ENCODE results near the gene XNDC1N. TPM values are rescaled to one million over a fixed set of nuclear protein-coding genes. Genes with fewer than 3 reads are reported as not detected.

Gene XNDC1N
- total RNA-seq, 3 donors from 2014 or later, result 11.7 to 18.0 (median 12.7) TPM

DNA sequence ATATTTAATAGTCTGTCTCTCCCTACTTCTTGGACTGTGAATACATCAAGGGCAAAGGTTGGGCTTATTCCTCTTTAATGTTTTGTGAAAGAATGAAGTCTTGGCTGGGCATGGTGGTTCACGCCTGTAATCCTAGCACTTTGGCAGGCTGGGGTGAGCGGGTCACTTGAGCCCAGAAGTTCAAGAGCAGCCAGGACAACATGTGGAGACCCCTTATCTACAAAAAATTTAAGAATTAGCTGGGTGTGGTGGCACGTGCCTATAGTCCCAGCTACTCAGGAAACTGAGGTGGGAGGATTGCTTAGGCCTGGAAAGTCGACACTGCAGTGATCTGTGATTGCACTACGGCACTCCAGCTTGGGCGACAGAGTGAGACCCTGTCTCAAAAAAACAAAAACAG lies 20.6 kb upstream of the XNDC1N start:
- no peaks in the 10 kb centered on the region for H3K36me3 ChIP-seq (ENCODE audit: low read depth)
- H3K4me1 ChIP-seq (ENCODE audit: low read depth), result peaks cover 16% of the 10 kb centered on the region
- intact Hi-C loops (cut with DNase I, micrococcal nuclease), result no loop called here
- TF ChIP-seq, protein P1, sequence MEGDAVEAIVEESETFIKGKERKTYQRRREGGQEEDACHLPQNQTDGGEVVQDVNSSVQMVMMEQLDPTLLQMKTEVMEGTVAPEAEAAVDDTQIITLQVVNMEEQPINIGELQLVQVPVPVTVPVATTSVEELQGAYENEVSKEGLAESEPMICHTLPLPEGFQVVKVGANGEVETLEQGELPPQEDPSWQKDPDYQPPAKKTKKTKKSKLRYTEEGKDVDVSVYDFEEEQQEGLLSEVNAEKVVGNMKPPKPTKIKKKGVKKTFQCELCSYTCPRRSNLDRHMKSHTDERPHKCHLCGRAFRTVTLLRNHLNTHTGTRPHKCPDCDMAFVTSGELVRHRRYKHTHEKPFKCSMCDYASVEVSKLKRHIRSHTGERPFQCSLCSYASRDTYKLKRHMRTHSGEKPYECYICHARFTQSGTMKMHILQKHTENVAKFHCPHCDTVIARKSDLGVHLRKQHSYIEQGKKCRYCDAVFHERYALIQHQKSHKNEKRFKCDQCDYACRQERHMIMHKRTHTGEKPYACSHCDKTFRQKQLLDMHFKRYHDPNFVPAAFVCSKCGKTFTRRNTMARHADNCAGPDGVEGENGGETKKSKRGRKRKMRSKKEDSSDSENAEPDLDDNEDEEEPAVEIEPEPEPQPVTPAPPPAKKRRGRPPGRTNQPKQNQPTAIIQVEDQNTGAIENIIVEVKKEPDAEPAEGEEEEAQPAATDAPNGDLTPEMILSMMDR (IDR thresholded peaks at IDR 0.05), result no peak
- H3K4me3 ChIP-seq, result no peak overlapping the region
- no peak for ATAC-seq
- no peak for DNase-seq
- no peaks in the 10 kb centered on the region for H3K9me3 ChIP-seq

DNA sequence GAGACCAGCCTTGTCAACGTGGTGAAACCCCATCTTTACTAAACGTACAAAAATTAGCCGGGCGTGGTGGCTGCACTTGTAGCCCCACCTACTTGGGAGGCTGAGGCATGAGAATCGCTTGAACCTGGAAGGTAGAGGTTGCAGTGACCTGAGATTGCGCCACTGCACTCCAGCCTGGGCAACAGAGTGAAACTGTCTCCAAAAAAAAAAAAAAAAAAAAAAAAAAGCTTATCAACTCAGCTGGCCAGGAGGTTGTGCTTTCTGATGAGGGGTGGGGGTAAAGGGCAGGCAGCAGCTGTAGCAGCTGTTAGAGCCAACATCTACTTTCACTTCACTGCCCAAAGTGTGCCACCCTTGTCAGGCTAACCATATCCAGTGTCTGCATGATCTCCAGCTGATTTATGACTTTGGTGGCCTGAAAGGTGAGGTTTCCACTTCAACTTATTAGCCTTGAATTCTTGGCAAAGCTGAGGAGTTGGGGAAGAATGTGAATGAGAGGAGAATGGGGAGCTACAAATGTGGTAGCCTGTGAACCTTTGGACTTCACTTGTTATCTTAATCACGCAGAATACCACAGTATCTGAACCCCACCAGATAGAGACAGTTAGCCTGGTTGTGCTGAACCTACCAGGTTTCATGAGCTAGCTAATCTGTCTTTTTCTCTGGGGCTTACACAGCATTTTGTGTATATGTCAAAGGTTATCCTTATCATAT lies 20.1 kb upstream of the XNDC1N start:
- intact Hi-C loops (cut with DNase I, micrococcal nuclease), result no loop called here
- no peaks in the 10 kb centered on the region for H3K9me3 ChIP-seq
- H3K4me3 ChIP-seq, result no peak overlapping the region
- H3K36me3 ChIP-seq (ENCODE audit: low read depth), result no peaks in the 10 kb centered on the region
- peak in 2 of 3 donors; percentile 19 to 30 for DNase-seq
- H3K4me1 ChIP-seq (ENCODE audit: low read depth), result peaks cover 16% of the 10 kb centered on the region
- TF ChIP-seq, protein P1 (IDR thresholded peaks at IDR 0.05), result no peak
- ATAC-seq, result peak; percentile 86

DNA sequence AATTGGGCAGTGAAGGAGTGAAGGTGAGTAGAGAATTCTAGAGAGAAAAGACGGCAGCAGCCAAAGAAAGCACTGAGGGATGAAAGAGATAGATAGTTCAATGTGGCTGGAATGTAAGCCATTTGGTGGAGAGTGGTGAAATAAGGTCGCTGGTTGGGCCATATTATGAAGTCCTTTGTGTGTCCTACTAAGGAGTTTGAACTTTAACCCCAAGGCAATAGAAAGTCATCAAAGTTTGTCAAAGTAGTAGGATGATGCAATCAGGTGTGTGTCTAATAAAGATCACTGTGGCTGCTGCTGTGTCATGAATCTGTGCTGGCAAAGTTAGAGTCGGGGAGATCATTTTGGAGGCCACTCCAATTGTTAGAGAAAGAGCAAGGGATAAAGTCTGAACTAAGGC lies 19.1 kb upstream of the XNDC1N start:
- H3K4me3 ChIP-seq, result no peak overlapping the region
- ATAC-seq (peak; percentile 84), DNase-seq (no peak)
- H3K4me1 ChIP-seq (ENCODE audit: low read depth), result peaks cover 16% of the 10 kb centered on the region
- intact Hi-C loops (cut with DNase I, micrococcal nuclease), result no loop called here
- no peaks in the 10 kb centered on the region for H3K9me3 ChIP-seq
- H3K36me3 ChIP-seq (ENCODE audit: low read depth), result no peaks in the 10 kb centered on the region
- TF ChIP-seq, protein P1 (IDR thresholded peaks at IDR 0.05), result no peak

DNA sequence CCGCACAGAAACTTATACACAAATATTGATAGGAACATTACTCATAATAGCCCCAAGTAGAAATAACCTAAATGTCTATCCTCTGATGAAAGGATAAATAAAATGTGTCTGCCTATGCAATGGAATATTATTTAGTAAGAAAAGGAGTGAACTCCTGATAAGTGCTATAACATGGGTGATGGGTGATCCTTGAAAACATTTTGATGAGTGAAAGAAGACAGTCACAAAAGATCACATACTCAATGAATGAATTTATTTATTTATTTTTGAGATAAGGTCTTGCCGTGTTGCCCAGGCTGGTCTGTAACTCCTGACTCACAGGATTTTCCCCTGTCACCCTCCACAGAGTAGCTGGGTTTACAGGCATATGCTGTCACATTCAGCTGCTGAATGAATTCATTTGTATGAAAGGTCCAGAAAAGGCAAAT lies 17.8 kb upstream of the XNDC1N start:
- no peak overlapping the region for H3K4me3 ChIP-seq
- H3K36me3 ChIP-seq (ENCODE audit: low read depth), result no peaks in the 10 kb centered on the region
- ATAC-seq (no peak), DNase-seq (no peak)
- TF ChIP-seq, protein P1 (IDR thresholded peaks at IDR 0.05), result no peak
- H3K4me1 ChIP-seq (ENCODE audit: low read depth), result peaks cover 16% of the 10 kb centered on the region
- H3K9me3 ChIP-seq, result no peaks in the 10 kb centered on the region
- intact Hi-C loops (cut with DNase I, micrococcal nuclease), result no loop called here

DNA sequence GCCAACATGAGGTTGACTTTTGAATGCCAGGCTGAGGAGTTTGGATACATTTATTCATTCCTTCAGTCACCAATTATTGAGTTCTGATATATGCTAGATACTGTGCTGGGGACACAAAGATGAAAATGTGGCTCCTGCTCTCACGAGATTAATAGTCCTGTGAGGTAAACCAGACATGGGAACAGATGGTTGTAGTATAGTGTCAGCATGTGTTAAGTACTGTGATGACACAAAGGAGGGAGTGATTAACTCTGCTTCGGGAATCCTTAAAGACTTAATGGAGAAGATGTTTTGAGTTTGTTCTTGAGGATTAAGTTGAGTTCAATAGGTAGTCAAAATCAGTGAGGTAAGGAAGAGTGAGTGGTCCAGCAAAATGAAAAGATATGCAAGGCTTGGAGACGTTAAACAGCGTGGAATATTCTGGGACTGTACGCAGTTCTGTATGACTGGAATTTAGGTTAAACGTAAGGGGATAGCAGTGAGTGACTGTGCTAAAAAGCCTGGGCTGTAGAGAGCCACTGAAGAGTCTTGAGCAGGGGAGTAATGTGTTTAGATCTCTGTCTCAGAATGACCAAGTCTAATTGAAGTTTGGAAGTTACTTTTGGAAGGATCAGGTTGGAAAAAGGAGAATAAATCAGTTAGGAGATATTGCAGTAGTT lies 12.3 kb upstream of the XNDC1N start:
- ATAC-seq, result no peak
- TF ChIP-seq, protein P1 (IDR thresholded peaks at IDR 0.05), result no peak
- Histone ChIP-seq H3K4me1 (ENCODE audit: low read depth) (no peaks in the 10 kb centered on the region), H3K9me3 (no peaks in the 10 kb centered on the region), H3K4me3 (no peak overlapping the region), H3K36me3 (ENCODE audit: low read depth) (no peaks in the 10 kb centered on the region)
- DNase-seq, result no peak
- intact Hi-C loops (cut with DNase I, micrococcal nuclease), result no loop called here
